Activated naive CD8-positive, alpha-beta T cell treated with anti-CD3 and anti-CD28 coated beads, Interleukin-2, amount 10 ng/mL, durations not matched to agents 7 days and 5 days (primary cell): ENCODE results near the gene XXYLT1. TPM values are rescaled to one million over a fixed set of nuclear protein-coding genes. Genes with fewer than 3 reads are reported as not detected.
"Not testable (repeated sequence)": the region's sequence is repeated elsewhere in the genome, so short reads cannot be mapped to it uniquely, and the experiment has no call there.

ENCODE experiments used
- ATAC-seq: fragments of 150-1000 bp; cut with Tn5 transposase; one replicate; pipeline ENCODE4 v1.10.0; 2021; ENCODE audit warnings: low read depth, moderate library complexity
- POLR2A ChIA-PET: fragments of 350-600 bp; sonication (Branson Sonifier 250); formaldehyde crosslinking; loops from one replicate; lab custom pipeline; 2021; ENCODE audit warnings: antibody characterized with exemption; lab: Charles Lee
- DNase-seq: peaks from one replicate; pipeline ENCODE4 v3.0.0; 2021
- H3K27ac Mint-ChIP-seq: one replicate; pipeline ENCODE4 v1.8.0; 2022; ENCODE audit warnings: mild to moderate bottlenecking, mixed read lengths
- H3K27me3 Mint-ChIP-seq: one replicate; pipeline ENCODE4 v1.8.0; 2022; ENCODE audit warnings: mild to moderate bottlenecking, moderate library complexity, mixed read lengths
- H3K36me3 Mint-ChIP-seq: one replicate; pipeline ENCODE4 v1.8.0; 2021; ENCODE audit warnings: mild to moderate bottlenecking, mixed read lengths
- H3K4me1 Mint-ChIP-seq: one replicate; pipeline ENCODE4 v1.8.0; 2021; ENCODE audit warnings: mixed read lengths
- H3K4me3 Mint-ChIP-seq: one replicate; pipeline ENCODE4 v1.8.0; 2022; ENCODE audit warnings: mild to moderate bottlenecking, moderate library complexity, mixed read lengths
- H3K9me3 Mint-ChIP-seq: one replicate; pipeline ENCODE4 v1.8.0; 2021; ENCODE audit warnings: mixed read lengths
- total RNA-seq, 2 experiments: library from RNA; stranded (reverse); gene quantifications; one replicate each; pipeline ENCODE4 v1.2.3, GENCODE V29; 2021

Gene XXYLT1
- total RNA-seq = 1 to 10 TPM; 6.8 to 8.3 TPM

DNA sequence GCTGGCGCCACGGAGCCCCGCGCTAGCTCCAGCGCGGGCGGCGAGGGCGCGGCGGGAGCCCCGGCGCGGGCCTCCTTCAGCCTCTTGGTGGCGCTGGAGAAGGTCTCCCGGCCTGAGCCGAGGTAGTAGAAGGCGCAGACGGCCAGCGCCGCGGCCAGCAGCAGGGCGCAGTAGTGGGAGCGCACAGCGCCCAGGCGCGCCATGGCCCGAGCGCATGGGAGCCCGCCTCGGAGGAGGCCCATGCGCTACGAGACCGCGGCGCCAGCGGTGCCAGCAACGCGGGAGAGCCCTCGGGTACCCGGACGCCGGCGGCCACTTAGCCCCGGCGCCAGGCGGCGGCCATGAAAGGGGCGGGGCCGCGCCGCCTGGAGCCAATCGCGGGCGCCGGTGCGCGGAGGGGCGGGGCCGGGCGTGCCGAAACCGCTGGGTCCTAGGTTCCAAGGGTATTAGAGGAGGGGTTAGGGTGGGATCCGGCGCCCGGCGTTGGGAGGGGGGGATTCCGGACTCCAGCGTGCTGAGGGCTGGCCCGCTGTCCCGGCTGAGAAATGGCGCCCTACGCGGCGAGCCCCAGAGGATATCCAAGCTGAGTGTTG, at the start of gene XXYLT1:
Gene XXYLT1 (minus strand): TSS at position 343 of the 593 bp plus-strand sequence. CDS start 101 bp downstream, at position 242.
- DNase-seq (peak; percentile 96), ATAC-seq (peak; percentile 81)
- POLR2A ChIA-PET = interaction anchor here (0.7 to 2.3 kb wide), 12 partner anchors 8 to 599 kb away, joined by 3 to 20 read pairs (median 4); partner anchors contain the start of genes LSG1 and PPP1R2
- peak within 1 kb of the TSS; percentile 90 for H3K4me3 Mint-ChIP-seq
- H3K27ac Mint-ChIP-seq = peak within 1 kb of the TSS; percentile 87
- H3K27me3 Mint-ChIP-seq = no peaks in the 10 kb centered on the region
- H3K9me3 Mint-ChIP-seq = no peaks in the 10 kb centered on the region
- peaks cover 20% of the 10 kb centered on the region for H3K4me1 Mint-ChIP-seq
- H3K36me3 Mint-ChIP-seq = peaks cover 2% of the 10 kb centered on the region

DNA sequence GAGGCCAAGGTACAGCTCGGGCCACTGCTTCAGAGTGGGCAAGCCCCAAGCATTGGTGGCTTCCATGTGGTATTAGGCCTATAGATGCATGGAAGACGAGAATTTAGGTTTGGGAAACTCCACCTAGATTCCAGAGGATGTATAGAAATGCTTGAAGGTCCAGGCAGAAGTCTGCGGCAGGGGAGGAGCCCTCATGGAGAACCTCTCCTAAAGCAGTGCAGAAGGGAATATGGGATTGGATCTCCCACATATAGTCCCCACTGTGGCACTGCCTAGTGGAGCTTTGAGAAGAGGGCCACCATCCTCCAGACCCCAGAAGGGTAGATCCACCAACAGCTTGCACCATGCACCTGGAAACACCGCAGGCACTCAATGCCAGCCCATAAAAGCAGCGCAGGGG, 48.1 kb upstream of the XXYLT1 start:
- DNase-seq (no peak), ATAC-seq (no peak)
- peaks cover 53% of the 10 kb centered on the region for H3K36me3 Mint-ChIP-seq
- peaks cover 6% of the 10 kb centered on the region for H3K4me1 Mint-ChIP-seq
- no peak overlapping the region for H3K4me3 Mint-ChIP-seq
- no peak overlapping the region for H3K27ac Mint-ChIP-seq
- POLR2A ChIA-PET = no interaction called here
- no peaks in the 10 kb centered on the region for H3K27me3 Mint-ChIP-seq
- H3K9me3 Mint-ChIP-seq = peaks cover 11% of the 10 kb centered on the region

- no peaks in the 10 kb centered on the region for H3K27me3 Mint-ChIP-seq
- H3K9me3 Mint-ChIP-seq = no peaks in the 10 kb centered on the region
- POLR2A ChIA-PET = no interaction called here
- DNase-seq (no peak), ATAC-seq (no peak)
- no peak overlapping the region for H3K4me3 Mint-ChIP-seq
- H3K27ac Mint-ChIP-seq = no peak overlapping the region
- peaks cover 2% of the 10 kb centered on the region for H3K4me1 Mint-ChIP-seq
- H3K36me3 Mint-ChIP-seq = peaks cover 8% of the 10 kb centered on the region
These were observed 41.8 kb upstream of the XXYLT1 start for GRCh38 chr3:195312714-195313113.

GRCh38 chr3:195307711-195308110, 36.8 kb upstream of the XXYLT1 start:
- POLR2A ChIA-PET = no interaction called here
- DNase-seq (no peak), ATAC-seq (no peak)
- H3K4me1 Mint-ChIP-seq = no peaks in the 10 kb centered on the region
- no peak overlapping the region for H3K27ac Mint-ChIP-seq
- no peaks in the 10 kb centered on the region for H3K27me3 Mint-ChIP-seq
- H3K36me3 Mint-ChIP-seq = peaks cover 13% of the 10 kb centered on the region
- H3K9me3 Mint-ChIP-seq = no peaks in the 10 kb centered on the region
- no peak overlapping the region for H3K4me3 Mint-ChIP-seq

DNA sequence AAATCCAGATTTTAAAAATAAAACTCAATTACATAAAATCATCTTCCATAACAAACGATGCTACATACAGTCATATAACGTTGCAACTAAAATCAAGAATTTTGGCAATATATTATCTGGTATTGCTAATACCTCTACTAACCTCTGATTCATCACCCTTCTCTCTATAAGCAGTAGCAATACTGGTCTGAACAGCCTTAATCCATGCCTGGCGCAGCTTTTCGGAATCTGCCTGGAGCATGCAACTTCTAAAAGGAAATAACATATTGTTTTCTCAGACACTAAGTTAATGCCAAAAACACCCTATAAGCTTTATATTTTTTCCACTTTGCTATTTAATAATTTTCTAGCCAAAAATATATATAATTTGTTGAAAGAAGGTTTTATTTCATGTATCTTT, 35.4 kb upstream of the XXYLT1 start:
- H3K9me3 Mint-ChIP-seq = no peaks in the 10 kb centered on the region
- DNase-seq = no peak
- H3K27ac Mint-ChIP-seq = no peak overlapping the region
- no peaks in the 10 kb centered on the region for H3K4me1 Mint-ChIP-seq
- ATAC-seq = no peak
- H3K36me3 Mint-ChIP-seq = peaks cover 20% of the 10 kb centered on the region
- POLR2A ChIA-PET = no interaction called here
- no peaks in the 10 kb centered on the region for H3K27me3 Mint-ChIP-seq
- no peak overlapping the region for H3K4me3 Mint-ChIP-seq

GRCh38 chr3:195302431-195302830, 31.5 kb upstream of the XXYLT1 start:
- H3K4me3 Mint-ChIP-seq = no peak overlapping the region
- POLR2A ChIA-PET = no interaction called here
- ATAC-seq = no peak
- peaks cover 2% of the 10 kb centered on the region for H3K4me1 Mint-ChIP-seq
- no peak overlapping the region for H3K27ac Mint-ChIP-seq
- H3K27me3 Mint-ChIP-seq = no peaks in the 10 kb centered on the region
- H3K36me3 Mint-ChIP-seq = peaks cover 30% of the 10 kb centered on the region
- no peak for DNase-seq
- H3K9me3 Mint-ChIP-seq = no peaks in the 10 kb centered on the region

DNA sequence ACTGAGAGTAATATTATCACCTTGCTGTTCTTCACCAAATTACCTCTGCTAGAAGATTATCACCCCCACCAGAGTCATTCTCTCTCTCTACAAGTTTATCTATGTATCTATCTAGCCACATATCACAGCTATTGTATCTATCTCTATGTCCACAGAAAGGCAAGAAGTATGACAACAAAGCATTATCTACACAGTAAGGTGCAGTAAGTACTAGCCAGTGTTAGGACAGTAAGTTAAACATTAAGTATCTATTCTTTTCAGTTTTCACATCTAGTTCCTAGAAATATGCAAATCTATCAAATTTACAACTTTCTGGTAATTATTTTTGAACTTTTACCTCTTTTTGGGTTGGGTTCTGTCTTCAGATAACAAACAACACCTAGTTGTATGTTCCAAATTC, 26.5 kb upstream of the XXYLT1 start:
- Mint-ChIP-seq H3K9me3 (no peaks in the 10 kb centered on the region), H3K27ac (no peak overlapping the region), H3K36me3 (peaks cover 29% of the 10 kb centered on the region), H3K4me1 (peaks cover 2% of the 10 kb centered on the region), H3K27me3 (no peaks in the 10 kb centered on the region), H3K4me3 (no peak overlapping the region)
- no peak for DNase-seq
- ATAC-seq = no peak
- POLR2A ChIA-PET = no interaction called here

DNA sequence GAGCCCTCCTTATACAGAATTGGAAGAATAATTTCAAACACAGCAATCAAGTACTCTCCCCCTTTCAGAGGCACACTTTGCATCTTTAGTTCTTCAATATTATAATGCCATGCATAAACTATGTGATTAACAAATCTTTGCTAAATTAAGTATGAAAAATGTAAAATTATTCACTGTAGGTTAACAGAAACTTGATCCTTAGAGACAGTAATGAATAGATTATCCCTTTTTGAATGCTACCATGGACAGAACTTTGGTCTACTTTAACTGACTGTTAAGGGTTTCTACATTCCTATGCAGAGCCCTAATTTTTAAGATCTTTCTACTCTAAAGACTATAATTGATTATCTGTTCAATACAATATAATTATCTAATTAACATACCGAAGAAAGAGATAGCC, 25.7 kb upstream of the XXYLT1 start:
- H3K36me3 Mint-ChIP-seq = peaks cover 29% of the 10 kb centered on the region
- H3K4me1 Mint-ChIP-seq = peaks cover 2% of the 10 kb centered on the region
- ATAC-seq (no peak), DNase-seq (no peak)
- POLR2A ChIA-PET = no interaction called here
- H3K9me3 Mint-ChIP-seq = no peaks in the 10 kb centered on the region
- H3K4me3 Mint-ChIP-seq = no peak overlapping the region
- H3K27ac Mint-ChIP-seq = no peak overlapping the region
- H3K27me3 Mint-ChIP-seq = no peaks in the 10 kb centered on the region

DNA sequence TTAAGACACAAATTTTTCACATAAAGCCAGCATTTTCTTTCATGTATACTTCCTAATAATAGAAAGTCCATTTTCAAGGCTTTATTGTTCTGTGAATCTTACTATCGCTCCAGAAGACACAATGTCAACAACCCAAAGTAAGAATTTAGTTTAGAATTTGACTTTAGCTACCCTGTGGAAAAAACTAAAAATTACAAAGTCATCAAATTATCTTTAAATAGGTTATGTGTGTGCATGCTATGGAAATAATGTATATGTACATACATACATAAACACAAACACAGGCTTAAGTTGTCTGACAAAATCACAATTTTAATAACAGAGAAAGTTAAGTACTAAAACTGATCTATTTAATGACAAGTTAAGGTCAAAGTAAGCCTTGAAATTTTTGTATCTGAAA, 20.2 kb upstream of the XXYLT1 start:
- no peaks in the 10 kb centered on the region for H3K9me3 Mint-ChIP-seq
- POLR2A ChIA-PET = interaction anchor here (0.6 kb wide), 1 partner anchor 250 kb away, joined by 6 read pairs; no protein-coding TSS in a partner anchor
- DNase-seq = no peak
- no peak overlapping the region for H3K4me3 Mint-ChIP-seq
- H3K36me3 Mint-ChIP-seq = peaks cover 29% of the 10 kb centered on the region
- no peaks in the 10 kb centered on the region for H3K4me1 Mint-ChIP-seq
- no peak overlapping the region for H3K27ac Mint-ChIP-seq
- no peak for ATAC-seq
- no peaks in the 10 kb centered on the region for H3K27me3 Mint-ChIP-seq

- H3K4me3 Mint-ChIP-seq, H3K27ac Mint-ChIP-seq, DNase-seq, H3K4me1 Mint-ChIP-seq, H3K27me3 Mint-ChIP-seq, ATAC-seq, H3K9me3 Mint-ChIP-seq: not testable (repeated sequence)
- peaks cover 28% of the 10 kb centered on the region for H3K36me3 Mint-ChIP-seq
- POLR2A ChIA-PET = interaction anchor here (0.6 kb wide), 1 partner anchor 250 kb away, joined by 6 read pairs; no protein-coding TSS in a partner anchor
These were observed 19.7 kb upstream of the XXYLT1 start for GRCh38 chr3:195290643-195291042.

GRCh38 chr3:195286115-195286872, 15.3 kb upstream of the XXYLT1 start:
- Mint-ChIP-seq H3K27me3 (no peaks in the 10 kb centered on the region), H3K27ac (no peak overlapping the region), H3K36me3 (peaks cover 14% of the 10 kb centered on the region), H3K4me3 (no peak overlapping the region), H3K4me1 (no peaks in the 10 kb centered on the region), H3K9me3 (no peaks in the 10 kb centered on the region)
- ATAC-seq (no peak), DNase-seq (no peak)
- POLR2A ChIA-PET = no interaction called here

GRCh38 chr3:195285372-195285771, 14.4 kb upstream of the XXYLT1 start:
- no peak overlapping the region for H3K27ac Mint-ChIP-seq
- no peak for ATAC-seq
- no peaks in the 10 kb centered on the region for H3K4me1 Mint-ChIP-seq
- no peaks in the 10 kb centered on the region for H3K27me3 Mint-ChIP-seq
- H3K4me3 Mint-ChIP-seq = no peak overlapping the region
- DNase-seq = no peak
- H3K9me3 Mint-ChIP-seq = no peaks in the 10 kb centered on the region
- POLR2A ChIA-PET = no interaction called here
- peaks cover 15% of the 10 kb centered on the region for H3K36me3 Mint-ChIP-seq

DNA sequence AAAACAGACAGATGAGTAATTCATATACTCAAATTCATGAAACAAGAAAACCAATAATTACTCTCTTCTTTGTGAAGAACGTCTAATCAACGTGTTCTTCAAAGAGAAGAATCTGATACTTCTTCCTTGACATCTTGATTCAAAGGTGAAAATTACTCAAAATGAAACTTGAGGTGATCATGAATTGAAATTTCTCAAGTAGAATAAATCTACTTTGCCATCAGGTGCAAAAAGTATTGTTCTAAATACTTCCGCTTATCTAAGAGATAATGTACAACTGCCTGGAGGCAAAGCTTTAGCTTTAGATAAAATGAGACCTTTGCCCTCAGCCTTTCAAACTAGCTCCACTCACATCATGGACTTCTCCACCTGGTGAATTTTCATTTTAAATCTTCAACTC, 13.9 kb upstream of the XXYLT1 start:
- no peak overlapping the region for H3K27ac Mint-ChIP-seq
- H3K4me3 Mint-ChIP-seq = no peak overlapping the region
- DNase-seq = no peak
- POLR2A ChIA-PET = no interaction called here
- peaks cover 11% of the 10 kb centered on the region for H3K36me3 Mint-ChIP-seq
- H3K4me1 Mint-ChIP-seq = no peaks in the 10 kb centered on the region
- no peak for ATAC-seq
- H3K9me3 Mint-ChIP-seq = no peaks in the 10 kb centered on the region
- H3K27me3 Mint-ChIP-seq = no peaks in the 10 kb centered on the region

- Mint-ChIP-seq H3K36me3 (peaks cover 6% of the 10 kb centered on the region), H3K4me1 (no peaks in the 10 kb centered on the region), H3K9me3 (no peaks in the 10 kb centered on the region), H3K27ac (no peak overlapping the region), H3K4me3 (no peak overlapping the region), H3K27me3 (no peaks in the 10 kb centered on the region)
- POLR2A ChIA-PET = no interaction called here
- ATAC-seq = no peak
- no peak for DNase-seq
These were observed 12.0 kb upstream of the XXYLT1 start for GRCh38 chr3:195282961-195283360.
